Measurements from ENCODE around the gene GPATCH8.
"Not testable (repeated sequence)": the region's sequence is repeated elsewhere in the genome, so short reads cannot be mapped to it uniquely, and the experiment has no call there.

DNA sequence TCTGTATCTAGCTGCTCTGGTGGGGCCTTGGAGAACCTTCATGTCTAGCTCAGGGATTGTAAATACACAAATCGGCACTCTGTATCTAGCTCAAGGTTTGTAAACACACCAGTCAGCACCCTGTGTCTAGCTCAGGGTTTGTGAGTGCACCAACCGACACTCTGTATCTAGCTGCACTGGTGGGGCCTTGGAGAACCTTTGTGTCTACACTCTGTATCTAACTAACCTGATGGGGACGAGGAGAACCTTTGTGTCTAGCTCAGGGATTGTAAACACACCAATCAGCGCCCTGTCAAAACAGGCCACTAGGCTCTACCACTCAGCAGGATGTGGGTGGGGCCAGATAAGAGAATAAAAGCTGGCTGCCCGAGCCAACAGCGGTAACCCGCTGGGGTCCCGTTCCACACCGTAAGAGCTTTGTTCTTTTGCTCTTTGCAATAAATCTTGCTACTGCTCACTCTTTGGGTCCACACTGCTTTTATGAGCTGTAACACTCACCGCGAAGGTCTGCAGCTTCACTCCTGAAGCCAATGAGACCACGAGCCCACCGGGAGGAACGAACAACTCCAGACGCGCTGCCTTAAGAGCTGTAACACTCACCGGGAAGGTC is 133.7 kb downstream of the GPATCH8 start:
- TF ChIP-seq EP300, POLR2AphosphoS5 (IDR thresholded peaks at IDR 0.05): not testable (repeated sequence)
- TF ChIP-seq, protein P1, sequence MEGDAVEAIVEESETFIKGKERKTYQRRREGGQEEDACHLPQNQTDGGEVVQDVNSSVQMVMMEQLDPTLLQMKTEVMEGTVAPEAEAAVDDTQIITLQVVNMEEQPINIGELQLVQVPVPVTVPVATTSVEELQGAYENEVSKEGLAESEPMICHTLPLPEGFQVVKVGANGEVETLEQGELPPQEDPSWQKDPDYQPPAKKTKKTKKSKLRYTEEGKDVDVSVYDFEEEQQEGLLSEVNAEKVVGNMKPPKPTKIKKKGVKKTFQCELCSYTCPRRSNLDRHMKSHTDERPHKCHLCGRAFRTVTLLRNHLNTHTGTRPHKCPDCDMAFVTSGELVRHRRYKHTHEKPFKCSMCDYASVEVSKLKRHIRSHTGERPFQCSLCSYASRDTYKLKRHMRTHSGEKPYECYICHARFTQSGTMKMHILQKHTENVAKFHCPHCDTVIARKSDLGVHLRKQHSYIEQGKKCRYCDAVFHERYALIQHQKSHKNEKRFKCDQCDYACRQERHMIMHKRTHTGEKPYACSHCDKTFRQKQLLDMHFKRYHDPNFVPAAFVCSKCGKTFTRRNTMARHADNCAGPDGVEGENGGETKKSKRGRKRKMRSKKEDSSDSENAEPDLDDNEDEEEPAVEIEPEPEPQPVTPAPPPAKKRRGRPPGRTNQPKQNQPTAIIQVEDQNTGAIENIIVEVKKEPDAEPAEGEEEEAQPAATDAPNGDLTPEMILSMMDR (IDR thresholded peaks at IDR 0.05) = not testable (repeated sequence)
